ENCODE data around the gene PTK7. TPM values are rescaled to one million over a fixed set of nuclear protein-coding genes. Genes with fewer than 3 reads are reported as not detected.

PTK7 gene
- polyA plus RNA-seq, 1 donor: 35.7 TPM

DNA sequence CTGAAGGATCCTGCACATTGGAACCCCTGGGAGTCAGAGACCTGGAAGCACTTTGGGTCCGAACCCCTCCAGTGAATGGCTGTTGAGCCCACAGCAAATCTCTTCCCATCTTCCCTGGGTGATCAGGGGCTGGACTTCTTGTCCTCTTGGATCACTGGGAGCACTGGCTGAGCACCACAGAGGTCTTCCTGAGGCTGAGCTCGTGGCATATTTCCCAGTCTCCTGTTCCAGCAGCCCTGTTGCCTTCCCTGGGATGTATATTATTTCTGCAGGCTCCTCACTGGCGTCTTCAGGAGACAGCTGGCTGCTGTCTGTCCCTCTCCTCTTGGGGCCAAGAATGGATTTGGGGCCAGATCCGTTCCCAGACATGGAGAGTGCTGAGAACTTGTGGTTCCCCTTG, 43.4 kb downstream of the PTK7 start:
- Histone ChIP-seq H3K9me3 (ENCODE audit: control insufficient read depth, low read depth, low read length) (no peaks in the 10 kb centered on the region), H3K4me3 (ENCODE audit: low read length) (no peak overlapping the region), H3K36me3 (ENCODE audit: control insufficient read depth, insufficient read depth, low read length) (no peaks in the 10 kb centered on the region), H3K27ac (ENCODE audit: low read length) (no peak overlapping the region), H3K27me3 (ENCODE audit: control insufficient read depth, insufficient read depth, low read length) (no peaks in the 10 kb centered on the region), H3K4me1 (ENCODE audit: control insufficient read depth, insufficient read depth, low read length) (peaks cover 22% of the 10 kb centered on the region)
- no peak for DNase-seq
- WGBS (ENCODE audit: insufficient coverage, low lambda C conversion rate): no CpG with 5 or more reads among the region's 4 CpGs

DNA sequence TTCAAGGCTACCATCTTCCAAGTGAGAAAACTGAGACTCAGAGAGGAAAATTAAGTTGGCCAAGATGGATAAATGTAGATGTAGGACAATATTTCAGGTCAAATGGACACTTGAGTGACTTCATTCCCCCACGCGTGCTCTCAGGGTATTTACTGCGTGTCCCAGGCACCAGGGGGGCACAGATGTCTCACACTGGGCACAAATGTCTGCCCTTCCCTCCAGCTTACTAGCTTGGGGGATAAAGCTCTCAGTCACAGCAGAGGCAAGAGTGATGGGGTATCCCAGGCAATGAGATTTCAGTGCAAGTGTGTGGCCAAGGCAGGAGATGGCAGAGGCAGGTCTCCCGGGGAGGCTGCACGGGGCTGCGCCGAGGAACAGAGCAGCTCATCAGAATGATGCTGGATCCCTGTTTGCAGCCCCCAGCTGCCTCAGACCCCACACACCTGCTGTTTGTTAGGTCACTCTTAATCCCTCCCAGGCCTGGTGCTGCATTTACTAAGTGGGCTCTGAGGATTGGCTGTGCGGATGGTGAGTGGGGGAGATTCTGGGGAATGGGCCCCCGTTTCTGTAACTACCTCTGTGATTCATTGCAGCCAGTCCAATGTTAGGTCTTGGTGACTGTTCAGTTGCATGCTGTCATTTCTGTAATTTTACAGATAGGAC, 44.1 kb downstream of the PTK7 start:
- H3K9me3 ChIP-seq (ENCODE audit: control insufficient read depth, low read depth, low read length): no peaks in the 10 kb centered on the region
- no peak for DNase-seq
- H3K4me3 ChIP-seq (ENCODE audit: low read length): no peak overlapping the region
- H3K4me1 ChIP-seq (ENCODE audit: control insufficient read depth, insufficient read depth, low read length): peaks cover 23% of the 10 kb centered on the region
- H3K36me3 ChIP-seq (ENCODE audit: control insufficient read depth, insufficient read depth, low read length): no peaks in the 10 kb centered on the region
- H3K27ac ChIP-seq (ENCODE audit: low read length): no peak overlapping the region
- no peaks in the 10 kb centered on the region for H3K27me3 ChIP-seq (ENCODE audit: control insufficient read depth, insufficient read depth, low read length)
- WGBS (ENCODE audit: insufficient coverage, low lambda C conversion rate): no CpG with 5 or more reads among the region's 9 CpGs

DNA sequence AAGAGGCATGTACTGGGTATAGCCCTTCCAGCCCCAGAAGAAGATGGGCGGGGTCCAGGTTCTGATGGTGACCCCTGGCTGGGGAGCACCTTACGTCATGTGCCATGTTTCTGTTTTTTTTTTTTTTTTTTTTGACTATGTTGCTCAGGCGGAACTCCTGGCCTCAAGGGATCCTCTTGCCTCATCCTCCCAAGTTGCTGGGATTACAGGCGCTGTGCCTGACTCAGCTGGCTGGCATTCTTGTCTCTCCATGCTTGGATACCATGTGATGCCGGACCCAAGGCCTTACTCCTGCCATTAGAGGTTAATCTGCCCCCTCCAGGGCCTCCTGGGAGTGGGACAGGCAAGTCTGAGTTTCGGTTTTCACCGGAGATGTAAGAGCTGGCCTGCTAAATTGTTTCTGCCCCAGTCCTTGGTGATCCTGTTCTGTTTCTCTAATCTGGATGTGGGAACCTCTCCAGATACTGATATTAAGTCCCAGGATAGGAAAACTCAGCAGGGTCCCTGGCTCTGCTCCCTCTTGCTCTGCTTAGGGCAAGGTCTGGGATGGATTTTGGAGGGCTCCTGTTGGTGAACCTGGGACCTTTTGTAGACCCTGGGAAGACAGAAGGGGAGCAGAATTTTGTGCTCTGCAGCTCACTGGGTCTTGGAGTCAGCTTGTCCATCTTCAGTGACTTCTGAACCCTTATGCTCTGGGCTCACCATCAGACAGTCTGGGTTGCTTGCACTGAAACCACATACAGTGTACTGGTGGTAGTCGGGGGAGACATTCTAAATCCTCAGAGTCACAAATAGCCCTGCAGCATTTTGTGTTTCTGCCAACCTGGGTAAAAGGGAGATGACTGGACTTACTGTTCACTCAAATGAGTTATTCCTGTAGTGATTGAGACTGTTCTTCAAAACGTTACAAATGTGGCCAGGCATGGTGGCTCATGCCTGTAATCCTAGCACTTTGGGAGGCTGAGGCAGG, 45.1 kb downstream of the PTK7 start:
- Histone ChIP-seq H3K27ac (ENCODE audit: low read length) (peak overlapping the region; percentile 48), H3K27me3 (ENCODE audit: control insufficient read depth, insufficient read depth, low read length) (no peaks in the 10 kb centered on the region), H3K36me3 (ENCODE audit: control insufficient read depth, insufficient read depth, low read length) (no peaks in the 10 kb centered on the region), H3K4me1 (ENCODE audit: control insufficient read depth, insufficient read depth, low read length) (peaks cover 23% of the 10 kb centered on the region), H3K4me3 (ENCODE audit: low read length) (no peak overlapping the region), H3K9me3 (ENCODE audit: control insufficient read depth, low read depth, low read length) (no peaks in the 10 kb centered on the region)
- peak in 1 of 2 donors; percentile 40 for DNase-seq
- no CpG with 5 or more reads among the region's 9 CpGs for WGBS (ENCODE audit: insufficient coverage, low lambda C conversion rate)

DNA sequence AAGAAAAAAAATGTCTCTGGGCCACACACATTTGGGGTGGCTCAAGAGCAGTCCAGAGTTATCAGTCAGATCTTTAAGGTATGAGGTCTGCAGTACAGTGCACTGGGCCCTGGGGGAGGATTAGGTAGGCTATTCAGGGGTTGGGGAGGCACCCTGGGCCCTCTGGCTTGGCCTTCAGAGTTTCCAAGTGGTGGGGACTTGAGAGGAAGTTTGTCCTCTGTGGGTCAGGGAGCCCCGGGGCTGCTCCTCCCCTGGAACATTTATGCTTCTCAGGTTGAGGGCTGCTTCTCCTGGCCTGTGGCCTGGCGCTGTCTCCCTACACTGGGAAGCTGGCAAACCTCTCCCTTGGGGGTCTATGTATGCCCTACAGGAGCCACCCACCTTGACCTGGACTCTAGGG, 46.0 kb downstream of the PTK7 start:
- WGBS (ENCODE audit: insufficient coverage, low lambda C conversion rate): no CpG with 5 or more reads among the region's 2 CpGs
- no peak overlapping the region for H3K27ac ChIP-seq (ENCODE audit: low read length)
- H3K4me3 ChIP-seq (ENCODE audit: low read length): no peak overlapping the region
- peaks cover 28% of the 10 kb centered on the region for H3K4me1 ChIP-seq (ENCODE audit: control insufficient read depth, insufficient read depth, low read length)
- H3K27me3 ChIP-seq (ENCODE audit: control insufficient read depth, insufficient read depth, low read length): no peaks in the 10 kb centered on the region
- no peaks in the 10 kb centered on the region for H3K9me3 ChIP-seq (ENCODE audit: control insufficient read depth, low read depth, low read length)
- H3K36me3 ChIP-seq (ENCODE audit: control insufficient read depth, insufficient read depth, low read length): no peaks in the 10 kb centered on the region
- no peak for DNase-seq

DNA sequence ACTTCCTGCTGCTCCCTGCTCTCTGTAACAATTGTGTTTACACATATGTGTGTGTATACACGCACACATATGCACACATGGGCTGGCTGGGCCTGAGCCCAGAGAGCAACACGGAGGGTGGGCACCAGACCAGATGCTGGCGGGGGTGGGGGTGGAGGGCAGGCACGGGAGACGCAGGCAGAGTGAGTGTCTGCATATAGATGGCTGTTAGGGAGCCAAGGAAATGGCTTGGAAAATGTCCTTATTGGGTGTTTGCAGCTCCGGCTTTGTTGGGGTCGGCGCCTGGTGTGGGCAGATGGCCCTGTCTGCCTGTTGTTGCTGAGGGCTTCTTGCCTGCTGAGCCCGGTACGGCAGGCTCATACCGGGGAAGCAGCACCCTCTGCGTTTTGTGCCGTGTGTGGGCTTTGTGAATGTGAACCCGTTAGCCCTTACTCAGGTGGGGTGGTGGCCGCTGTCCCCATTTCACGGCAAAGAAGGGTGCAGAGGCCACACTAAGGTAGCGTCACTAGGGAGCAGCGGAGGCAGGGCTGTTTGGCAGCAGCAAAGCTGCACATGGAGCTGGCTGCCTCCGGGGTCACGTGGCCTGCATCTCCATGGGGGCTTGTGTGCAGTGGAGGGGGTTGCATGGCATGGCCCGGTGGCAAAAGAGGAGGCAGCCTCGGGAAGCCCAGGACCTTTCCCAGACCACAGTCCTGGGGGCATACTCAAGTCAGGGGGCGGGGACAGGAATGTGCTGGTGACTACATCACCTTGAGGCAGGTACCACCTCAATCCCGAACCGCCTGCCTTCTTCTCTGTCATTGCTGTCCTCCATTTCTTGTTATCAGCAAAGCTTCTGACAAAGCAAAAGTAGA, 47.6 kb downstream of the PTK7 start:
- peaks cover 32% of the 10 kb centered on the region for H3K4me1 ChIP-seq (ENCODE audit: control insufficient read depth, insufficient read depth, low read length)
- no peak for DNase-seq
- H3K36me3 ChIP-seq (ENCODE audit: control insufficient read depth, insufficient read depth, low read length): no peaks in the 10 kb centered on the region
- no peak overlapping the region for H3K4me3 ChIP-seq (ENCODE audit: low read length)
- no CpG with 5 or more reads among the region's 25 CpGs for WGBS (ENCODE audit: insufficient coverage, low lambda C conversion rate)
- no peaks in the 10 kb centered on the region for H3K9me3 ChIP-seq (ENCODE audit: control insufficient read depth, low read depth, low read length)
- H3K27ac ChIP-seq (ENCODE audit: low read length): peak overlapping the region; percentile 6
- no peaks in the 10 kb centered on the region for H3K27me3 ChIP-seq (ENCODE audit: control insufficient read depth, insufficient read depth, low read length)

DNA sequence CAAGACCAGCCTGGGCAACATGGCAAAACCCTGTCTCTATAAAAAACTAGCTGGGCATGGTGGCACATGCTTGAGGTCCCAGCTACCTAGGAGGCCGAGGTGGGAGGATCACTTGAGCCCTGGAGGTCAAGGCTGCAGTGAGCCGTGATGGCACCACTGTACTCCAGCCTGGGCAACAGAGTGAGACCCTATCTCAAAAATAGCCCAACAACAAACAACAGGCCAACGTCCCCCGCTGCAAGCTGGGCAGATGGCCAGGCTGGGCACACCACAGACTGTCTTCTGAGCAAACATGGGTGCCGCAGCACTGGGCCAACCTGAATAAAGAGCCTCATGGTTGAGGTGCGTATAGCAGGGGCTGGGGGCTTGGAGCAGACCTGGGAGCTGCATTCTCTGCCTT, 48.4 kb downstream of the PTK7 start:
- peaks cover 2% of the 10 kb centered on the region for H3K36me3 ChIP-seq (ENCODE audit: control insufficient read depth, insufficient read depth, low read length)
- H3K27me3 ChIP-seq (ENCODE audit: control insufficient read depth, insufficient read depth, low read length): no peaks in the 10 kb centered on the region
- WGBS (ENCODE audit: insufficient coverage, low lambda C conversion rate): no CpG with 5 or more reads among the region's 6 CpGs
- H3K4me3 ChIP-seq (ENCODE audit: low read length): no peak overlapping the region
- no peak for DNase-seq
- H3K4me1 ChIP-seq (ENCODE audit: control insufficient read depth, insufficient read depth, low read length): peaks cover 32% of the 10 kb centered on the region
- no peaks in the 10 kb centered on the region for H3K9me3 ChIP-seq (ENCODE audit: control insufficient read depth, low read depth, low read length)
- H3K27ac ChIP-seq (ENCODE audit: low read length): no peak overlapping the region

DNA sequence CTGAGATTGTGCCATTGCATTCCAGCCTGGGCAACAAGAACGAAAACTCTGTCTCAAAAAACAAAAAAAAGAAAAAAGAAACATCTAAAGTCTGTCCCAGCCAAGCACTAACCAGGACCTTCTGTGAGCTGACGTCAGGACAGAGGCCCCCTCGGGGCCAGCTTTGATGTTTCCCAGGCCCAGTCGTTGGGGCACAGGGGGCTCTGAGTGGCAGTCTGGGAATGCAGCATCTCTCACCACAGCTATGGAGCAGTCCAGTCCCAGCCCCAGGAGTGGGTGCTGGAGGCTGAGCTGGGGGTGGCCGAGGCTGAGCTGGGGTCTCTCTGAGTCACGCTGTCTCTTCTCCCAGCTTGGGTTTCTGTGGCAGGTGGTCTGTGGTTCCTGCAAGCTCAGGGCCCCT, 49.0 kb downstream of the PTK7 start:
- H3K4me3 ChIP-seq (ENCODE audit: low read length): no peak overlapping the region
- H3K9me3 ChIP-seq (ENCODE audit: control insufficient read depth, low read depth, low read length): no peaks in the 10 kb centered on the region
- WGBS (ENCODE audit: insufficient coverage, low lambda C conversion rate): 100% methylated on average over 1 of the region's 6 CpGs
- H3K27me3 ChIP-seq (ENCODE audit: control insufficient read depth, insufficient read depth, low read length): no peaks in the 10 kb centered on the region
- peaks cover 2% of the 10 kb centered on the region for H3K36me3 ChIP-seq (ENCODE audit: control insufficient read depth, insufficient read depth, low read length)
- DNase-seq: no peak
- peaks cover 32% of the 10 kb centered on the region for H3K4me1 ChIP-seq (ENCODE audit: control insufficient read depth, insufficient read depth, low read length)
- no peak overlapping the region for H3K27ac ChIP-seq (ENCODE audit: low read length)

DNA sequence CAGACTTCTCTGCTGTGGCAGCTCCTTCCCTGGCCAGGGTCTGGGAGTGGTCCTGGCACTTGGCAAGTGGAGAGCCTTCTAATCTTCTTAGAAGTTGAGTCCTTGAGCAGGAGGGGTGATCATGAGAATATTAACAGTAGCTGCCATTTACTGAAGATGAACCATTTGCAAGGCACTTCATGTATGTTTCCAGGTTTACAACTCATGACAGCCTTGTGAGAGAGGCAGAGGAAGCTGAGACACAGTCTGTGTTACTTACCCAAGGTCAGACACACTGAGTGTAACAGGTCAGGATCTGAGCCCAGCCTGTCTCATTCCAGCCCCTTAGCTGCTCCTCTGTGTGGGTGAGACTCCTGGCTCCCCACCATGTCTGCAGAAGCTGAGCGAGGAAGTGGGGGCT, 49.4 kb downstream of the PTK7 start:
- no CpG with 5 or more reads among the region's 1 CpG for WGBS (ENCODE audit: insufficient coverage, low lambda C conversion rate)
- Histone ChIP-seq H3K27me3 (ENCODE audit: control insufficient read depth, insufficient read depth, low read length) (no peaks in the 10 kb centered on the region), H3K36me3 (ENCODE audit: control insufficient read depth, insufficient read depth, low read length) (peaks cover 2% of the 10 kb centered on the region), H3K4me3 (ENCODE audit: low read length) (no peak overlapping the region), H3K4me1 (ENCODE audit: control insufficient read depth, insufficient read depth, low read length) (peaks cover 29% of the 10 kb centered on the region), H3K27ac (ENCODE audit: low read length) (no peak overlapping the region), H3K9me3 (ENCODE audit: control insufficient read depth, low read depth, low read length) (no peaks in the 10 kb centered on the region)
- no peak for DNase-seq

DNA sequence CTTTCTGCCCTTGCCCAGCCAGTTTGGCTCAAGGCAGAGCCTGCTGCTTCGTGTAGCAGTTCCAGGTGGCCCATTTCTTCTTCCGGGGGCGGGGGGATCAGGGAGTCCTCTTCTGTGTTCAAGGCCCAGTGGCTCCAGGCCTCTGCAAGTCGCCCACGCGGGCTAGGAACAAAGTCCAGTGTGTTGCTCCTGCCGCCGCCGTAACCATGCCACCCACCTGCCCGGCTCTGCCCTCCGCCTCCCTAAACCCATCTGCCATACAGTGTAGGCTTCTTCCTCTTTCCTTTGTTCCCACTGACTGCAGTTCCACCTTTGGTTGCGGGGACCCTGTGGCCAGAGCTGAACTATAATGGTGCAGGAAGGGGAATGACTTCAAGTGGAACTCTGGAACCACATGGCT, 51.1 kb downstream of the PTK7 start:
- WGBS (ENCODE audit: insufficient coverage, low lambda C conversion rate): no CpG with 5 or more reads among the region's 12 CpGs
- H3K4me3 ChIP-seq (ENCODE audit: low read length): no peak overlapping the region
- peaks cover 24% of the 10 kb centered on the region for H3K4me1 ChIP-seq (ENCODE audit: control insufficient read depth, insufficient read depth, low read length)
- H3K27ac ChIP-seq (ENCODE audit: low read length): no peak overlapping the region
- peaks cover 10% of the 10 kb centered on the region for H3K36me3 ChIP-seq (ENCODE audit: control insufficient read depth, insufficient read depth, low read length)
- DNase-seq: peak in 1 of 2 donors; percentile 53
- H3K27me3 ChIP-seq (ENCODE audit: control insufficient read depth, insufficient read depth, low read length): no peaks in the 10 kb centered on the region
- no peaks in the 10 kb centered on the region for H3K9me3 ChIP-seq (ENCODE audit: control insufficient read depth, low read depth, low read length)

DNA sequence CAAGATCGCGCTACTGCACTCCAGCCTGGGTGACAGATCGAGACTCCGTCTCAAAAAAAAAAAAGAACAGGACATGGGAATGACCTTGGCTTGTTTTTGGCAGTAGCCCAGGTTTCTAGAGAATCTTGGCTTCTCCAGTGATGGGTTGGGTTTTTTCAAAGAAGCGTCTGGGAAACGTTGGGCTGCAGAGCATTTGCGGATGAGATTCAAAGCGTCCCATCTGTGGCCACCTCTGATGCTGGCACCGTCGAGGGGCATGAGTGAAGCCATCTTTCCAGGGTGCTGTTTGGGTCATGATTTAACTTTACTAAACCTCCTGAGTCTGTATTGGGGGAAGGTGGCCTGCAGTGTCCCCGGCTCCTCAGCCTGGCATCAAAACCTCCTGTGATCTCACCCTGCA, 51.8 kb downstream of the PTK7 start:
- Histone ChIP-seq H3K27me3 (ENCODE audit: control insufficient read depth, insufficient read depth, low read length) (no peaks in the 10 kb centered on the region), H3K36me3 (ENCODE audit: control insufficient read depth, insufficient read depth, low read length) (peaks cover 17% of the 10 kb centered on the region), H3K4me1 (ENCODE audit: control insufficient read depth, insufficient read depth, low read length) (peaks cover 22% of the 10 kb centered on the region), H3K4me3 (ENCODE audit: low read length) (no peak overlapping the region), H3K9me3 (ENCODE audit: control insufficient read depth, low read depth, low read length) (no peaks in the 10 kb centered on the region), H3K27ac (ENCODE audit: low read length) (no peak overlapping the region)
- no peak for DNase-seq
- WGBS (ENCODE audit: insufficient coverage, low lambda C conversion rate): no CpG with 5 or more reads among the region's 11 CpGs
